ENCODE data around the gene IRAG1.
A peak's percentile ranks its signal among the peaks of the same experiment; 100 is the strongest.

IRAG1 gene, protein sequence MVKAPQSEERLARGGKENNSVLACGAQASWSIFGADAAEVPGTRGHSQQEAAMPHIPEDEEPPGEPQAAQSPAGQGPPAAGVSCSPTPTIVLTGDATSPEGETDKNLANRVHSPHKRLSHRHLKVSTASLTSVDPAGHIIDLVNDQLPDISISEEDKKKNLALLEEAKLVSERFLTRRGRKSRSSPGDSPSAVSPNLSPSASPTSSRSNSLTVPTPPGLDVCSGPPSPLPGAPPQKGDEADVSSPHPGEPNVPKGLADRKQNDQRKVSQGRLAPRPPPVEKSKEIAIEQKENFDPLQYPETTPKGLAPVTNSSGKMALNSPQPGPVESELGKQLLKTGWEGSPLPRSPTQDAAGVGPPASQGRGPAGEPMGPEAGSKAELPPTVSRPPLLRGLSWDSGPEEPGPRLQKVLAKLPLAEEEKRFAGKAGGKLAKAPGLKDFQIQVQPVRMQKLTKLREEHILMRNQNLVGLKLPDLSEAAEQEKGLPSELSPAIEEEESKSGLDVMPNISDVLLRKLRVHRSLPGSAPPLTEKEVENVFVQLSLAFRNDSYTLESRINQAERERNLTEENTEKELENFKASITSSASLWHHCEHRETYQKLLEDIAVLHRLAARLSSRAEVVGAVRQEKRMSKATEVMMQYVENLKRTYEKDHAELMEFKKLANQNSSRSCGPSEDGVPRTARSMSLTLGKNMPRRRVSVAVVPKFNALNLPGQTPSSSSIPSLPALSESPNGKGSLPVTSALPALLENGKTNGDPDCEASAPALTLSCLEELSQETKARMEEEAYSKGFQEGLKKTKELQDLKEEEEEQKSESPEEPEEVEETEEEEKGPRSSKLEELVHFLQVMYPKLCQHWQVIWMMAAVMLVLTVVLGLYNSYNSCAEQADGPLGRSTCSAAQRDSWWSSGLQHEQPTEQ

DNA sequence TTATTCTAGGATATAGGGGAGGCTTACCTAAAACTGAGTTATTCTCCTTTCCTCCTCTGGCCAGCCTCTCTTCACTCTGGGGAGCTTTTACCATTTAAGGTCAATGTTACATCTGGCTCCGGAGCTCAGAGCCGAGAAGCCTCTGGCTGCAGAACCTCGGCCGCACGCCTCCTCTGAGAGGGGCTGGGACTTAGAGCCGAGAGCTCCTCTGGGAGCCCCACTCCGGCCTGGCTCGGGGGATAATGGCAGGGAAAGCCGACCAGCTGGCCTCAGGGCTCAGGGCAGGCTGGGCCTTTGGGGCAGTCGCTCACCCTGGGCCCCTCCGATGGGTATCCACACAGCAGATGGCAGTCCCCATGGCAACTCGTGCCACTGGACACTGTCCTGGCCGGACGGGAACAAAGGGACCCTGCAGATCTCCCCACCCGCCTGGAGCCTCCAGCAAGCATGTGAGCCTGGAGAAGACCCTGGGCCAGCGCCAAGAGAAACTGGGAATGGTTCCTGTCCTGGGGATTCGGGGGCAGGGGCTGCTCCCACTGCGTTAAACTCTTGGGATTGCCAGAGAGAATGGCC, at the start of gene IRAG1:
Gene IRAG1 (minus strand): TSS at position 247 of the 573 bp plus-strand sequence. CDS start 153 bp downstream, at position 94.
- no peak for DNase-seq

- DNase-seq: no peak
Observed at GRCh38 chr11:10742460-10743208, 49.1 kb upstream of the IRAG1 start.

GRCh38 chr11:10735481-10736475, 42.2 kb upstream of the IRAG1 start:
- DNase-seq: peak; percentile 82

GRCh38 chr11:10731064-10731680, 37.6 kb upstream of the IRAG1 start:
- DNase-seq: no peak

DNA sequence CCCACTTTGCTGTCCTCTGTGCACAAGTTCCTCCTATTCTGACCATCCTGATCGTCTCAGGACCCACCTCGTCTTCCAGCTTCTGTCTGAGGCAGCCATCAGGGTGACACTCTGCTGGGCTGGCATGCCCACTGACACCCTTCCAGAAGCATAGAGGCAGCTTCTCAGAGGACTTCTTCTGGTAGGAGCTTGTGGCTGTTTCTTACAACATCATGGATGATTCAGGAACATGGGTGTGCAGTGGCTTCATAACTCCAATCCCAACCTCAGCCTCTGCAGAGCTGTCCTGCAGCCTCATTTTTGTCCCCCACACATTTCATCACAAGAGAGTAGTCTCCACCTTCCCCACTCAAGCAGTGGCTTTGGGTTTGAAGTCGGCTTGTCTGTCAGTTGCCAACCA, 36.6 kb upstream of the IRAG1 start:
- no peak for DNase-seq

DNA sequence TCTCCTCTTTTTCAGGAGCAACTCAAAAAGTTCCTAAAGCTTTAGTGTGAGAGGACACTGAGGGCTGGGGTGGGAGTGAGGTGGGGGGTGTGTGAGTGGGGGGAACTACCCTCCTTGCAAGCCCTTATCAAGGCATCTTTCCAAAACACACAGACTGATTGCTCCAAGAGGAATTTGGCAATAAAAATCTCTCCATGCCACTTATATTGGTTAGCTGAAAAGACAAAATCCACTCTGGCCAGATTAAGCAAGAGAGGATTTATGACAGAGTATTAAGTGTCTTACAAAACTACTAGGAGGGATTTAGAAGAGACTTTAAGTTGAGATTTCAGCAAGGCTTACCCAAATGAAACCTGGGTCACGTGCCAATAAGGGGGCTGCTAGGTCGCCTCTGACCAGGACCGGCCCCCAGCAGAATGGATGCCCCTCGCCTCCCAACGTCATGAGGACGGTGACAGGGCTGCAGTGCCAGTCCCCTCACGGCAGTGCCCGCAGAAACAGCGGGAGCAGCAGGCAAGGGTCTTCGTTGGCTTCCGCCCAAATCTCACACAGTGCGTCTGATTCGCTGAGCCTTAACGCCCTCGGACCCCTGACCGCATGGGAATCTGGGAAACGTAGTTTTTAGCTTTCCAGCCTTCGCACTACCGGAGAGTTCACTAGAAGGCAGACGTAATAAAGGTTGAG, 35.4 kb upstream of the IRAG1 start:
- no peak for DNase-seq

DNA sequence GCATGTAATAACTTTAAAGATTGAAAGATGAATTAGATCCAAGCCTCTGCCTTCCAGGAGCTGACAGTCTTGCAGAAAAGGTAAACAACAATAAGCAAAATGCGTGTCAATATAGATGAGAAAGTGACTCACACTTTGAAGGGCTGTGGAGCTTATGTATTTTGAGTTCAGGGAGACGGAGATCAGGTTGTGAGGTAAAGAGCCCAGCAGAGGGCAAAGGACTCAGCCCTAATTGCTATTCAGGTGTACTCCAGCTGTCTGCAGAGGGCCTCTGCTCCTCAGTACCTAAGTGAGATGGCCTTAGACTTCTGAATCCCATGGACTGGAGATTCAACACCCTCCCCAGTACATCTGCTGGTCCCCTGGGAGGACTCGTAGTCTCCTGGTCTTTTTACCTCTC, 34.6 kb upstream of the IRAG1 start:
- no peak for DNase-seq

DNA sequence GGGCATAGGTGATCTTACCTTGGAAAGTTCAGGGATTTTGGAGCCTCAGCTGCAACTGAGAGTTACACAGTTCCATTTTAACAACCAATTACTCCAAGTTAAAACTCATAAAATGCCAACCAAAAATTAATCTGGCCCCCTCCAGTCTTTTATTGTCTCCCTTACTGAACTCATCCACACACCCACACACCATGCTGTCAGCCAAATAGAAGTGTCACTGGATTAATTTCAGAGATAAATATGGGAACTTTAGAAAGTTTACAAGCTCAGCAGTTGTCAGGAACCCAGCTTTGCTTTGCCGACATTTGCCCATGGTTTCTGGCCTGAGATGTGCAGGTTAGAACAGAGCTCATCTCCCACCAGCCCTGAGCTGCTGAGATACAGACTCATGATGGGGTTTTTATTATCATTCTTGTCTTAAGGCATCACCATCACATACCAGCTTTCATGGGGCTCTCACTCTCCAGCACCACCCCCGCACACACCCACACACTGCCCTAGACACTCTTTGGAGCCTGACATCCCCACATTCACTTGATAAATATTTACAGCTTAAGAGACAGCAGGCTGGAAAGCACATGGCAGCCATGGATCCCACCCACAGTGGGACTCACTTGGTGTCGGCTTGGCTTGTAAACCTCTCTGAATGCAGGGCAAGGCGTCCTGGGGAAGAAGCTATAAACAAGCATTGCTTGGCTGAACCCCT, 33.7 kb upstream of the IRAG1 start:
- peak; percentile 14 for DNase-seq

- no peak for DNase-seq
Observed at GRCh38 chr11:10725907-10726253, 32.3 kb upstream of the IRAG1 start.

GRCh38 chr11:10725114-10725906, 31.8 kb upstream of the IRAG1 start:
- DNase-seq: peak; percentile 71

DNA sequence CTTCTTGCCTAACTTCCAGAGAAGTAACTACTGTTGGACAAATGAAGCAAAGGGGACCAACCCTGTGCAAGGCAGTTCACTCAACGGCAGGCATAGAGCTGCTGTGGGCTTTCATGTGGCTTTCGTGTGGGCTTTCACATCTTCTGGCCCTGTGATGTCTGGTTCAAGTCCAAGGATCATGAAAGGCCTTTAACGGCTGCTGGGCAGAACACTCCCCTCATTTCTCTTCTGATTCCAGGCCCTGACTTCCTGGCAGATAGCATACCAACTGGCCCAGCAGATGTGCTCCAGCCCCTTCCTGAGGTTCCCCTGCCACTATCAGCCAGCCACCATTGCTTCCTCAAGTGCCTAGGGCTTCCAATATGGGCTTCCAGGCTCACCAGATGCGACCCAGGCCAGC, 28.8 kb upstream of the IRAG1 start:
- no peak for DNase-seq

- DNase-seq: no peak
Observed at GRCh38 chr11:10720881-10721376, 27.4 kb upstream of the IRAG1 start.

GRCh38 chr11:10719616-10720015, 26.1 kb upstream of the IRAG1 start:
- no peak for DNase-seq

DNA sequence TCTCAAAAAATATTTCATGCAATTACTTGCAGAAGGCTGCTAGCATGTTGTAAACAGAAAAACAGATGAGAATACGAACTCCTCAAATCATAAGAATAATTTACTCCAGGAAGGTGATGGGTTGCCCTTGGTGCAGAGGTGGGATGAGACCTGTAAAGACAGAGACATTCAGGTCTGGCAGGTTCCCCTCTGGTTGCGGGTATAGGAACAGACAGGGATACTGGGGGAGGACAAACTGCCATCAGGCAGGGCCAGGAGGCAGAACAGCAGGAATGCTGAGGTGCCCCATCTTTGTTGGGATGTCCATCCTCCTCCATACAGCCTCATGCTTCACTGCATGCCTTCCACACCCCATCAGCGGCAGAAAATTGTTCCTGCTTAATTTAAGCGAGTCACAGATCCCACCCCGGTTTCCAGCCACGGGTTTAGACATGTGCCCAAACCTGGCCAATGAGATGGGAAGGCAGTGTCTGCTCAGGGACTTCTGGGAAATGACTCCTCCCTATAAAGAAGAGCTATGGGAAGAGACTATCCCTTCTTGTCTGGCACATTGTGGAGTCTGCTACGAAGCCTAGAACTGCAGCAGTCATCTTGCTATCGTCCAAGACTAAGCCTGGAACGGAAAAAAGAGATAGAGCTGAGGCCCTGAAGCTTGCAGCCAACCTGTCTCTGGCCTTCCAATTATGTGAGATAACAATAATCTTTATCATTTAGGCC, 23.1 kb upstream of the IRAG1 start:
- DNase-seq: no peak

DNA sequence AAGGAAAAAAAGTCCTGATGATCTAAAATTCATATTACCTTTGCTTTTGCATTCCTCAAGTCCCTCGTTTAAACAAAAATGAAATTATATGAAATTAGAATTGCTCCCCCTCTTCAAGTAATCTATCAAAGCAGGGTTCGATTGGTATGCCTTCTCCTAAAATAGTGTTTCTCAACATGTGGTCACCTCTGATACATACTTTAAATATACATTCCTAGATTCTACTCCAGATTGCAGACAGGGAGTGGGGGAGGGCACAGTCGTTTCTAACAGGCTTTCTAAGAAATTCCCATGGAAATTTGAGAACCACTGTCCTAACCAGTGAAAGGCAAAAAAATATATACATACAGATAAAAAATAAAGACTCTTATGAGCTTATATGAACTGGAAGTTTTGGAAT, 22.6 kb upstream of the IRAG1 start:
- no peak for DNase-seq

DNA sequence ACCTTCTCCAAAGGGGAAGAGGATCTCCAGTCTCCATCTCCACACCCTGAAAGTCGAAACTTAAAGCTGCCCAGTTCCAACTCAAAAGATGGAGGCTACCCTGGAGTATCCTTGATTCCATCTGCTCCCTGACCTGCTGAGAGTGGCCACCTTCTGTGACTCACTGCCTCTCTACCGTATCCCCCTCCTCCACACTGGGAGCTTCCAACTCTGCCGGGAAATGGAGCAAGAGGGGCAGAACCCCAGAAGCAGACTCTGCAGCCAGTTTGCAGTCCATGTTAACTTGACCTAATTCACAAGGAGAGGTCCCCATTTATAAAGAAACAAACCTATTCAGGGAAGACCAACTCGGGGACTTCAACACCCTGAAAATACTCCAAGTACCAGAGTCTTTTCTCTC, 22.0 kb upstream of the IRAG1 start:
- no peak for DNase-seq

GRCh38 chr11:10709299-10710086, 15.9 kb upstream of the IRAG1 start:
- DNase-seq: no peak

Measured in NCI-H226 (cell line).